Measurements from ENCODE around the gene RNASEH2A.

RNASEH2A gene

DNA sequence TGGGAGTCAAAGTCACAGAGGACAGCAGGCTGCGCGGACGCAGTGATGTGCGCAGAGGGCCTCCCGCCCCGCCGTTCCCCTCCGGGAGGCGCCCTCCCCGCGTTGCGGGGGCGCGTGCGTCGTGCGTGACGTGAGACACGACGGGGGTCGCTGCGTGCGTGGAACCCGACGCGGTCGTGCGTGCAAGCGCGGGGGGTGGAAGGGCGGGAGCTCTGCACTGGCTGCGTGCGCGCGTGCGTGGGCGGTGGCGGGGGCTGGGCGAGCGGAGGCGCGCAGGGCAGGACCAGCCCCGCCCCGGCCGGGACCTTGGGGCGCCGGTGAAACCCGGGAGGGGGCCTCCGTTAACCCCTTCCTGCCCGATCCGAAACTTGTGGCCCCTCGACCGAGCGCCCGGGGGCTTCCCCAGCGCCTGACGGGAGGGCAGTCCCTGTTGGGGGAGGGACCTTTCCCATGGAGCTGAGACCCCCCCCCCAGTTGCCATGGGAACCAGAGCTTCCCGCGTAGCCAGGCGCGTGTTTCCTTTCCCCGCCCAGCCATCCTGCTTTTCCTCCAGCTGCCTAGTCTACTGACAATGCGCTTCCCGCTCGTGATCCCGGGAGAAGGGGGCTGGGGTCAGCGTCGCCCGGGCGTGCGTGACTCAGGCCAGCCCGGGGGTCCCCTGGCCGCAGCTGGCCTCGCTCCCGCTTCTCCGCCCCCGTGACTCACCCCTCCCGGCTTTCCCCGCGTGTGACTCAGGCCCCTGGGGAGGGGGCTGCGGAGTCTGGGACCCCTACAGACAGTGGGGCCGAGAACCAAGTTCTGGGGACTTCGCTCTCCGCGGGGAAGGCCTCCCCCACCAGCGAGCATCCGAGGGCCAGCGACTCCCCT is 23.7 kb upstream of the RNASEH2A start:
- DNase-seq (ENCODE audit: low read depth in 3 of 3) = peak; percentile 80 to 89 (median 86)

- DNase-seq (ENCODE audit: low read depth in 3 of 3) = no peak
Observed at GRCh38 chr19:12783291-12783848, 23.0 kb upstream of the RNASEH2A start.

DNA sequence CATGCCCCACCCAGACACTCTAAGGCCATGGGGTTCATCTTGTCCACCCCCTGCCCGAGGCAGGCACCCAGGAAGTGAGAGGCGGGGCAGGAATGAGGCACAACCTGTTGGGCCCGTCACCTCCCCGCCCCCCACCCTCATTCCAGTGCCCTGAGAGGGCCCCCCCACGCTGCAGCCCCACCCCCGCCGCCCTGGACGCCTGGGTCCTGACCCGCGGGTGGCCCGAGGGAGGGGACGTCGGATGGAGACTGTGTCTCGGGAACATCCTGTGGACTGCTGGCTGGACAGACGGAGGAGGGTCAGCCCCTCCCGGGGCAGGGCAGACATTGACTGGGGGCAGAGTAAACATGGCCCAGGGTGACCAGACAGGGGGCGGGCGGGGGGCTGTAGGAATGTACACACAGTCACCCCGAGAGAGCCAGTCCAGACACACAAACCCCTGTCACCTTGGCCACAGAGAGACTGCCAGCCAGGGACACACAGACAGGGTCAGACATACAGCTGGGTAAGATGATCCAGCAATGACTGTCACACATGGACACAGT is 22.5 kb upstream of the RNASEH2A start:
- DNase-seq (ENCODE audit: low read depth in 3 of 3) = no peak

DNA sequence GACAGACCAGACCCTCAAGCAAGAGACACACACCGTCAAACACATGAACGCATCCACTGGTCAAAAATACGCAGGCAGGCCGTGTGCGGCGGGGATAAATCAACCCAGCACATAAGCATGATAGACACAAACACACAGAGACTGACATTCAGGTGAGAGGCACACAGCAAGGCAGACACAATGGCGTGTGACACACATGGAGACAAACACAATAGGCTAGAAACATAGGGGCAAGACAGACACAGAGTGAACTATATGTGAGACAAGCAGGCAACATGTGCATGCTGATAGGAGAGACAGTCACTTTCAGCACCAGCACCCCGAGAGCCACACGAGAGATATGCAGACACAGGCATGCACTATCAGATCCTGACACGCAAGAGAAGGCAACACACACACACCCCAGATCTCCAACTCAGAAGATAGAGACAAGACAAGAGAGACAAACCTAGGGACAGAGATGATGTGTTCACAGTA is 22.0 kb upstream of the RNASEH2A start:
- no peak for DNase-seq (ENCODE audit: low read depth in 3 of 3)

DNA sequence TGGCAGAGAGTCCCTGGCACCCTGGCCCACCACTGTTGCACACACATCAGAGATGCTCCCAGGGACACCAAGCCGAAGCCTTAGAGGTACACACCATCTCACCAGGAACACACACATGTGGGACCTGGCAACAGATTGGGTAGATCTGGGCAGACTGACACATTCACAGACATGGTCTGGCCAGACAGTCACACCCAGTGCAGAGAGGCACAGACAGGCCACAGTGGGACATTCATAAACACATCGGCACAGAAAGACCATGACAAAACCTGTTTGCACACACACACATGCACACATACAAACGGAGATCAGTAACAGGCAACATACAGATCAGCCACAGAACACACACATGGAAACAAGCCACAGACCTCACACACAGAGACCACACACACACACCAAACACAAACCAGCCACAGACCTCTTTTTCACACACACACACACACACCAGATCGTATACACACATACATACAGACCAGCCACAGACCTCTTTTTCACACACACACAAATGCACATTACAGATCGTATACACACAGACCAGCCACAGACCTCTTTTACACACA is 21.4 kb upstream of the RNASEH2A start:
- no peak for DNase-seq (ENCODE audit: low read depth in 3 of 3)

DNA sequence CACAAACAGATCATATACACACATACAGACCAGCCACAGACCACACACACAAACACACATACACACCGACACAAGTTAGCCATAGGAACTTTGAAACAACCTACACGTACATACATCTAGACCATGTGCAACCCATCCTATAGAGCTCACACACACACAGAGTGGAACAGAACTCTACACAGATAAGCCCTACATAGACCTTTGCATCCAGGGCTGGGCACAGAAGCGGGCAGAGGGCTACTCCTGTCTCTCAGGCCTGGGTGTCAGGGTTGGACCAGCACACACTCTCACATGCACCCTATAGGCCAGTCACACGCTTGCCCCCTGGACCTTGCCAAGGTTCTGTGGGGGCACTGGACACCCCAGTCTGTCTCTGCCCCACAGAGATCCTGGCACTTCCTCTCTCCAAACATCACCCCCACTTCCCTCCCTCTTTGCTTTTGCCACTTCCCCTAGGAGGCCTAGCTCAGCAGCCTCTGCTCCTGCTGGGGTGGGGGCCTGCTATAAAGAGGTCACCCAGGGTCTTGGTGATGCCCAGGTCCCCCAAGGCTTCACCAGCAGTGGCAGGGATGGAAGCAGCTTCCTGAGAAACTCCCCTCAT is 20.9 kb upstream of the RNASEH2A start:
- DNase-seq (ENCODE audit: low read depth in 3 of 3) = no peak

- no peak for DNase-seq (ENCODE audit: low read depth in 3 of 3)
Observed at GRCh38 chr19:12786141-12786870, 20.1 kb upstream of the RNASEH2A start.

DNA sequence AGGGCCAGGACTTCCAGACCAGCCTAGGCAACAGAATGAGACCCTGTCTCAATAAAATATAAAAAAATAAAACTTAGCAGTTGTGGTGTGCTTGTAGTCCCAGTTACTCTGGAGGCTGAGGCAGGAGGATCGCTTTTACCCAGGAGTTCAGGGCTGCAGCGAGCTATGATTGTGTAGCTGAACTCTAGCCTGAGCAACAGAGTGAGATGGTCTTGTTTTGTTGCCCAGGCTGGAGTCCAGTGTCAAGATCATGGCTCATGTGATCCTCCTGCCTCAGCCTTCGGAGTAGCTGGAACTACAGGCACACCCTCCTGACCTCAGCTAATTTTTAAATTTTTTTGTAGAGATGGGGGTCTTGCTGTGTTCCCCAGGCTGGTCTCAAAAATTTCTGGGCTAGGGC is 19.4 kb upstream of the RNASEH2A start:
- no peak for DNase-seq (ENCODE audit: low read depth in 3 of 3)

DNA sequence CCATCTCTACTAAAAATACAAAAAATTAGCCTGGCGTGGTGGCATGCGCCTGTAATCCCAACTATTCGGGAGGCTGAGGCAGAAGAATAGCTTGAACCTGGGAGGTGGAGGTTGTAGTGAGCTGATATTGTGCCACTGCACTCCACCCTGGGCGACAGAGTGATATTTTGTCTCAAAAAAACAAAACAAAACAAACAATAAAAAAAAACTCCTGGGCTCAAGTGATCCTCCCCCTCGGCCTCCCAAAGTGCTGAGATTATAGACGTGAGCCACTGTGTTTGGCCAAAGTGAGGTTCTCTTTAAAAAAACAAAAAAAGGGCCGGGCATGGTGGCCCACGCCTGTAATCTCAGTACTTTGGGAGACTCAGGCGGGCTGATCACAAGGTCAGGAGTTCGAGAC is 18.9 kb upstream of the RNASEH2A start:
- no peak for DNase-seq (ENCODE audit: low read depth in 3 of 3)

GRCh38 chr19:12788042-12788681 is 18.2 kb upstream of the RNASEH2A start:
- no peak for DNase-seq (ENCODE audit: low read depth in 3 of 3)

DNA sequence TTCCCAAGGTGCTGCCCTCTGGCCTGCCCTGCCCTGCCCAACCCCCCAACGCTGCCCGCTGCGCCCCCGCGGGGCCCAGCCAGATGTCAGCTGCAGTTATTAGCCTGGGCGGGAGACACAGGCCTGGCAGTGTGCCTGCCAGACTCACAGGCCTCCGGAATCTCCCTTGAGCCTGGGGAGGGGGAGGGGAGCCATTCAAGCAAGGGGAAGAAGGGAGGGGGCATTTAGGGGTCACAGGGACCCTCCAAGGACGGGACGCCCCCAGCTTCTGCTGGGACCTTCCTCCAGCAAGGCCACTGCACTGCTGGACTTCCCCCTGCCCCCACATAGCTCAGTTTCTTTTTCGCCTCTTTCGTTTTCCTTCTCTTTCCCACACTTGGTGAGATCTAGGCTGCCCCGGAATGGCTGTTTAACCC is 17.7 kb upstream of the RNASEH2A start:
- no peak for DNase-seq (ENCODE audit: low read depth in 3 of 3)

- DNase-seq (ENCODE audit: low read depth in 3 of 3) = no peak
Observed at GRCh38 chr19:12789098-12789903, 17.1 kb upstream of the RNASEH2A start.

GRCh38 chr19:12789904-12790619 is 16.3 kb upstream of the RNASEH2A start:
- peak; percentile 69 to 79 (median 76) for DNase-seq (ENCODE audit: low read depth in 3 of 3)

GRCh38 chr19:12790628-12791344 is 15.6 kb upstream of the RNASEH2A start:
- no peak for DNase-seq (ENCODE audit: low read depth in 3 of 3)

- DNase-seq (ENCODE audit: low read depth in 3 of 3) = peak; percentile 91 to 97 (median 95)
Observed at GRCh38 chr19:12791345-12792050, 14.9 kb upstream of the RNASEH2A start, which contains the start of gene JUNB. TSS of gene JUNB (plus strand) at chr19:12791486. CDS start at chr19:12791772, 286 bp downstream.

DNA sequence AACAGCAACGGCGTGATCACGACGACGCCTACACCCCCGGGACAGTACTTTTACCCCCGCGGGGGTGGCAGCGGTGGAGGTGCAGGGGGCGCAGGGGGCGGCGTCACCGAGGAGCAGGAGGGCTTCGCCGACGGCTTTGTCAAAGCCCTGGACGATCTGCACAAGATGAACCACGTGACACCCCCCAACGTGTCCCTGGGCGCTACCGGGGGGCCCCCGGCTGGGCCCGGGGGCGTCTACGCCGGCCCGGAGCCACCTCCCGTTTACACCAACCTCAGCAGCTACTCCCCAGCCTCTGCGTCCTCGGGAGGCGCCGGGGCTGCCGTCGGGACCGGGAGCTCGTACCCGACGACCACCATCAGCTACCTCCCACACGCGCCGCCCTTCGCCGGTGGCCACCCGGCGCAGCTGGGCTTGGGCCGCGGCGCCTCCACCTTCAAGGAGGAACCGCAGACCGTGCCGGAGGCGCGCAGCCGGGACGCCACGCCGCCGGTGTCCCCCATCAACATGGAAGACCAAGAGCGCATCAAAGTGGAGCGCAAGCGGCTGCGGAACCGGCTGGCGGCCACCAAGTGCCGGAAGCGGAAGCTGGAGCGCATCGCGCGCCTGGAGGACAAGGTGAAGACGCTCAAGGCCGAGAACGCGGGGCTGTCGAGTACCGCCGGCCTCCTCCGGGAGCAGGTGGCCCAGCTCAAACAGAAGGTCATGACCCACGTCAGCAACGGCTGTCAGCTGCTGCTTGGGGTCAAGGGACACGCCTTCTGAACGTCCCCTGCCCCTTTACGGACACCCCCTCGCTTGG is 14.1 kb upstream of the RNASEH2A start:
- peak in 2 of 3 experiments; percentile 66 to 73 for DNase-seq (ENCODE audit: low read depth in 3 of 3)

GRCh38 chr19:12792853-12793289 is 13.5 kb upstream of the RNASEH2A start:
- DNase-seq (ENCODE audit: low read depth in 3 of 3) = no peak
